Measurements from ENCODE around the gene ZMYM3. TPM values are rescaled to one million over a fixed set of nuclear protein-coding genes. Genes with fewer than 3 reads are reported as not detected.

ZMYM3 gene
- total and polyA plus RNA-seq, 9 of the 15 experiments (the other 6 are each of a cell fraction or from before 2014, with no cell fraction given) = 4.3 to 36.3 (median 16.8) TPM

GRCh38 chrX:71301195-71301924 lies 47.4 kb upstream of the ZMYM3 start, which contains the start of gene ITGB1BP2:
TSS of gene ITGB1BP2 (plus strand) at chrX:71301750. CDS start at chrX:71301807, 57 bp downstream.
- H3K4me2 ChIP-seq (ENCODE audit: insufficient read depth, low read length) = peak within 1 kb of the TSS; percentile 20; the same call in 1 of the 2 replicates
- 45% methylated on average over 10 of the region's 10 CpGs for WGBS (ENCODE audit: insufficient coverage, low coverage, missing lambda C conversion rate)
- ChIA-PET POLR2A (interaction anchor here (0.5 to 1.8 kb wide), 9 partner anchors 9 to 1133 kb away, joined by 3 to 6 read pairs (median 3); no protein-coding TSS in a partner anchor), CTCF (ENCODE audit: low intra/inter-chr PET ratio) (no interaction called here)
- in situ Hi-C loops (cut with MboI) (no loop called here), intact Hi-C loops (cut with micrococcal nuclease) (no loop called here)
- BruUV-seq (replicated peaks) = no TSS peak
- no peaks in the 10 kb centered on the region for H3K27me3 ChIP-seq (ENCODE audit: control insufficient read depth in 2 of 2, insufficient read depth in 2 of 2, low read length in 2 of 2)
- H3K9ac ChIP-seq (ENCODE audit: insufficient read depth in 1 of 2, low read depth in 2 of 2, low read length in 2 of 2) = peak within 1 kb of the TSS in 1 of 2 experiments; percentile 17; a peak in 2 of 4 replicates
- H3K9me1 ChIP-seq (ENCODE audit: control insufficient read depth, insufficient read depth, low read length) = no peaks in the 10 kb centered on the region
- no peak within 1 kb of the TSS for H3K4me3 ChIP-seq
- DNase-seq (ENCODE audit: extremely low read depth in 1 of 4, low spot score in 3 of 4) (peak in 3 of 4 experiments; percentile 11 to 32 (median 28)), FAIRE-seq (peak; percentile 15), ATAC-seq (peak; percentile 58)
- H2AFZ ChIP-seq (ENCODE audit: low read depth, low read length) = no peak within 1 kb of the TSS
- H3K79me2 ChIP-seq (ENCODE audit: control insufficient read depth, insufficient read depth, low read length) = no peaks in the 10 kb centered on the region
- peaks cover 3% of the 10 kb centered on the region; the same call in 1 of the 2 replicates for H4K20me1 ChIP-seq (replicated peaks; ENCODE audit: control insufficient read depth, insufficient read depth, low read length)
- H3K9me3 ChIP-seq (replicated peaks; ENCODE audit: control insufficient read depth, insufficient read depth, low read depth, low read length) = no peaks in the 10 kb centered on the region
- H3K4me1 ChIP-seq (replicated peaks in 1 of 2; ENCODE audit: control insufficient read depth in 2 of 2, insufficient read depth in 2 of 2, low read length in 2 of 2) = peaks cover 0 to 14% of the 10 kb centered on the region in 2 experiments; a peak in 3 of 5 replicates
- H3K36me3 ChIP-seq (ENCODE audit: control insufficient read depth, insufficient read depth, low read length) = peaks cover 50% of the 10 kb centered on the region
- H3K27ac ChIP-seq (ENCODE audit: extremely low read depth, low read depth, low read length) = peak within 1 kb of the TSS; percentile 58; the same call in 2 of the 3 replicates
- TF ChIP-seq MECOM (CRISPR knock-in tag; IDR thresholded peaks at IDR 0.05) (no peak), NR2C1 (IDR thresholded peaks at IDR 0.05) (no peak), NR2C1 (tag; IDR thresholded peaks at IDR 0.05) (no peak), CREB3 (tag; conservative IDR thresholded peaks at IDR 0.05; ENCODE audit: low read depth) (no peak), JUN (IDR thresholded peaks at IDR 0.05; ENCODE audit: borderline replicate concordance, low read depth, low read length) (no peak), JUN (CRISPR knock-in tag; IDR thresholded peaks at IDR 0.05; ENCODE audit: borderline replicate concordance) (no peak), LARP7 (IDR thresholded peaks at IDR 0.05) (no peak), MCM5 (IDR thresholded peaks at IDR 0.05; ENCODE audit: low read depth) (no peak), ZNF785 (CRISPR knock-in tag; IDR thresholded peaks at IDR 0.05) (no peak), SFPQ (IDR thresholded peaks at IDR 0.05; ENCODE audit: low read depth, low read length) (no peak), ATF3 (IDR thresholded peaks at IDR 0.05) (no peak), ATF3 (CRISPR knock-in tag; conservative IDR thresholded peaks at IDR 0.05) (no peak)

Measured in K562 (cell line).